ENCODE data around the gene SYNDIG1. TPM values are rescaled to one million over a fixed set of nuclear protein-coding genes. Genes with fewer than 3 reads are reported as not detected.

SYNDIG1 gene
- total and polyA plus RNA-seq, 2 donors (not counting 1 experiment from before 2014, with no cell fraction given) = not detected

DNA sequence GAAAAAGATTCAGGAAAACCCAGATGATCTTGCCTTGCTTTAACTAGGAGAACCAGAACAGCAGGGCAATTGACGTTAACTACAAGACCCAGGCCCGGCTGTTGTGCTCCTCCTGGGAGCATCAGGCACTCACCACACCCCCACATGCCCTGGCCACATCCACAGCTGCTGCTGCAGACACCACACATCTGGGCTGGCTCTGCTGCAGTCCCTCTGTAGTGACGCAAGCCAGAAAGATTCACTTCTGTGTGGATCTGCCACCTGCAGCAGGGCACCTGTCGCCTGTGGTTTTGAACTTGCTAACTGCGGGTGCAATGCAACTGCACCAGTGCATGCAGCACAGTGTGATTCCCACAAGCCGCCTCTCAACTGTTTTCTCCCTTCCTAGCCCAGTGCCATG is 228.8 kb downstream of the SYNDIG1 start:
- Histone ChIP-seq H3K79me2 (ENCODE audit: control insufficient read depth, insufficient read depth, low read length) (no peaks in the 10 kb centered on the region), H3K4me3 (ENCODE audit: control extremely low read depth in 1 of 5, extremely low read depth in 1 of 5, insufficient read depth in 1 of 5, low read depth in 2 of 5, low read length in 4 of 5) (no peak overlapping the region), H3K27ac (ENCODE audit: low read length in 2 of 2) (no peak overlapping the region), H3K36me3 (replicated peaks in 1 of 2; ENCODE audit: control extremely low read depth in 1 of 2, control insufficient read depth in 1 of 2, extremely low read depth in 1 of 2, insufficient read depth in 2 of 2, low read length in 1 of 2) (no peaks in the 10 kb centered on the region), H3K9ac (ENCODE audit: low read length) (no peak overlapping the region), H3K4me1 (ENCODE audit: control insufficient read depth in 2 of 2, insufficient read depth in 2 of 2, low read length in 2 of 2) (no peaks in the 10 kb centered on the region), H4K20me1 (ENCODE audit: control insufficient read depth, insufficient read depth, low read length, poor library complexity, severe bottlenecking) (no peaks in the 10 kb centered on the region), H3K4me2 (replicated peaks; ENCODE audit: low read depth, low read length, poor library complexity, severe bottlenecking) (no peak overlapping the region), H2AFZ (ENCODE audit: insufficient read depth, low read depth, low read length, poor library complexity, severe bottlenecking) (no peak overlapping the region), H3K9me3 (ENCODE audit: control extremely low read depth in 1 of 3, control insufficient read depth in 2 of 3, insufficient read depth in 1 of 3, low read length in 2 of 3) (peaks cover 0 to 3% (median 0%) of the 10 kb centered on the region in 3 donors), H3K27me3 (replicated peaks in 1 of 4; ENCODE audit: control extremely low read depth in 1 of 4, control insufficient read depth in 3 of 4, insufficient read depth in 4 of 4, low read length in 3 of 4) (no peaks in the 10 kb centered on the region)
- DNase-seq = no peak
- H3K9me3 Mint-ChIP-seq (ENCODE audit: insufficient read depth) = no peaks in the 10 kb centered on the region
- intact Hi-C loops (cut with micrococcal nuclease) = no loop called here
- ChIA-PET CTCF (no interaction called here), POLR2A (no interaction called here)
- H3K4me3 Mint-ChIP-seq = no peak overlapping the region
- peaks cover 9% of the 10 kb centered on the region for H3K4me1 Mint-ChIP-seq
- peak; percentile 21 for ATAC-seq (ENCODE audit: low read depth)
- no peaks in the 10 kb centered on the region for H3K27me3 Mint-ChIP-seq
- 29% methylated on average over 6 of the region's 6 CpGs for WGBS (ENCODE audit: insufficient coverage)
- H3K27ac Mint-ChIP-seq = no peak overlapping the region
- no peak for TF ChIP-seq EZH2 (IDR thresholded peaks at IDR 0.05; ENCODE audit: borderline replicate concordance, insufficient read depth, low read depth, low read length, poor library complexity, severe bottlenecking)
- TF ChIP-seq, protein P1, sequence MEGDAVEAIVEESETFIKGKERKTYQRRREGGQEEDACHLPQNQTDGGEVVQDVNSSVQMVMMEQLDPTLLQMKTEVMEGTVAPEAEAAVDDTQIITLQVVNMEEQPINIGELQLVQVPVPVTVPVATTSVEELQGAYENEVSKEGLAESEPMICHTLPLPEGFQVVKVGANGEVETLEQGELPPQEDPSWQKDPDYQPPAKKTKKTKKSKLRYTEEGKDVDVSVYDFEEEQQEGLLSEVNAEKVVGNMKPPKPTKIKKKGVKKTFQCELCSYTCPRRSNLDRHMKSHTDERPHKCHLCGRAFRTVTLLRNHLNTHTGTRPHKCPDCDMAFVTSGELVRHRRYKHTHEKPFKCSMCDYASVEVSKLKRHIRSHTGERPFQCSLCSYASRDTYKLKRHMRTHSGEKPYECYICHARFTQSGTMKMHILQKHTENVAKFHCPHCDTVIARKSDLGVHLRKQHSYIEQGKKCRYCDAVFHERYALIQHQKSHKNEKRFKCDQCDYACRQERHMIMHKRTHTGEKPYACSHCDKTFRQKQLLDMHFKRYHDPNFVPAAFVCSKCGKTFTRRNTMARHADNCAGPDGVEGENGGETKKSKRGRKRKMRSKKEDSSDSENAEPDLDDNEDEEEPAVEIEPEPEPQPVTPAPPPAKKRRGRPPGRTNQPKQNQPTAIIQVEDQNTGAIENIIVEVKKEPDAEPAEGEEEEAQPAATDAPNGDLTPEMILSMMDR (IDR thresholded peaks at IDR 0.05) = no peak

DNA sequence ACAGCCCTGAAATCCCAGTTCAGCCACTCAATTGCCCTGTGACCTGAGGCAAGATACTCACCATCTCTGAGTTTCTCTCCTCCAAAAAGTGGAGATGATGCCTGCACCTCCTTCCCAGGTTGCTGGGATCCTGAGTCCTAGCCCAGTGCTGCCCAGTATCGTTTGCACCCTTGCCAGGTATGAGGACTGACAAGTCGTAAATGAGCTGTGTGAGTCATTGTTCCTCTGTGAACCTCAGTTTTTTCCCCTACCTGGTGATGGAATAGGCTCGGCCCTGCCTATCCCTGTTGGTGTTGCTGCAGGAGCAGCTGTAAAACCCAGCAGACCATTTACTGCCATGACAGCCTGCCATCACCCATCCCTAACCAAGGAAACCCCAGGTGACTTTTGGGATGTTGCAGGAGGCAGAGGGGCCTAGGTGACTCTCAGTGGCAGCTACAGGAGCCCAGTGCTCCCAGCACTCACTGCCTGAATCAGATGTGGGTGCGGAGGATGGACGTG is 229.3 kb downstream of the SYNDIG1 start:
- ChIA-PET POLR2A (no interaction called here), CTCF (no interaction called here)
- Histone ChIP-seq H3K27me3 (replicated peaks in 1 of 4; ENCODE audit: control extremely low read depth in 1 of 4, control insufficient read depth in 3 of 4, insufficient read depth in 4 of 4, low read length in 3 of 4) (no peaks in the 10 kb centered on the region), H3K9me3 (ENCODE audit: control extremely low read depth in 1 of 3, control insufficient read depth in 2 of 3, insufficient read depth in 1 of 3, low read length in 2 of 3) (peaks cover 0 to 3% (median 0%) of the 10 kb centered on the region in 3 donors), H3K4me2 (replicated peaks; ENCODE audit: low read depth, low read length, poor library complexity, severe bottlenecking) (no peak overlapping the region), H3K4me1 (ENCODE audit: control insufficient read depth in 2 of 2, insufficient read depth in 2 of 2, low read length in 2 of 2) (no peaks in the 10 kb centered on the region), H3K27ac (ENCODE audit: low read length in 2 of 2) (no peak overlapping the region), H4K20me1 (ENCODE audit: control insufficient read depth, insufficient read depth, low read length, poor library complexity, severe bottlenecking) (no peaks in the 10 kb centered on the region), H3K4me3 (ENCODE audit: control extremely low read depth in 1 of 5, extremely low read depth in 1 of 5, insufficient read depth in 1 of 5, low read depth in 2 of 5, low read length in 4 of 5) (no peak overlapping the region), H3K36me3 (replicated peaks in 1 of 2; ENCODE audit: control extremely low read depth in 1 of 2, control insufficient read depth in 1 of 2, extremely low read depth in 1 of 2, insufficient read depth in 2 of 2, low read length in 1 of 2) (no peaks in the 10 kb centered on the region), H3K79me2 (ENCODE audit: control insufficient read depth, insufficient read depth, low read length) (no peaks in the 10 kb centered on the region), H2AFZ (ENCODE audit: insufficient read depth, low read depth, low read length, poor library complexity, severe bottlenecking) (no peak overlapping the region), H3K9ac (ENCODE audit: low read length) (no peak overlapping the region)
- ATAC-seq (ENCODE audit: low read depth) (no peak), DNase-seq (no peak)
- TF ChIP-seq EZH2 (IDR thresholded peaks at IDR 0.05; ENCODE audit: borderline replicate concordance, insufficient read depth, low read depth, low read length, poor library complexity, severe bottlenecking) = no peak
- TF ChIP-seq, protein P1 (IDR thresholded peaks at IDR 0.05) = no peak
- Mint-ChIP-seq H3K4me1 (peaks cover 9% of the 10 kb centered on the region), H3K27me3 (no peaks in the 10 kb centered on the region), H3K4me3 (no peak overlapping the region), H3K9me3 (ENCODE audit: insufficient read depth) (no peaks in the 10 kb centered on the region), H3K27ac (no peak overlapping the region)
- intact Hi-C loops (cut with micrococcal nuclease) = no loop called here
- WGBS (ENCODE audit: insufficient coverage) = 98% methylated on average over 4 of the region's 5 CpGs
